ENCODE measurements around the gene CCDC179. TPM values are rescaled to one million over a fixed set of nuclear protein-coding genes. Genes with fewer than 3 reads are reported as not detected.

Gene CCDC179
- total and polyA plus RNA-seq, 2 donors from 2014 or later: not detected

DNA sequence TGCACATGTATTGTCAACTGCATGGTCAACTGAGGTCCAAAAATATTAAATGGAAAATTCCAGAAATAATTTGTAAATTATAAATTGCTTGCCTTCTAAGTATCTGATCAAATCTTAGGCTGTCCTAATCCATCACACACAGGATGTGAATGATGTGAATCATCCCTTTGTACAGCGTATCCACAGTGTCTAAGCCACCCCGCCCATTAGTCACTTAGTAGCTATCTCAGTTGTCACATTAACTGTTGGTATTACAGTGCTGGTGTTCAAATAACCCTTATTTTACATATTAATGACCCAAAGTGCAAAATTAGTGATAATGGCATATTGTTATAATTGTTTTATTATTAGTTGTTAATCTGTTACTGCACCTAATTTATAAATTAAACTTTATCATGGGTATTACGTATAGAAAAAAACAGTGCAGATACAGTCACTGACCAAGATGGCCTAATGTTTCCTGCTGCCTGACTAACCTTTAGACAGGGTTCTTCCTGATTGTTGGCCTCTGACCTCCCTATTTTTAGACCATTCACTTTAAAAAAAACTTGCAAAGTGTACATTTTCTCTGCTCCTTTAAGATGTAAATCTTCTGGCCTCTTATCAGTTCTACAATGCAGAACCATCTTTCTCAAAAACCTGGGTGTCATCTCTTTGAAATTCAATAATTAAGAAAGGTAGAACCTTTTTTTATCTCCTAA, 27.8 kb downstream of the CCDC179 start:
- Histone ChIP-seq H3K27me3 (ENCODE audit: control insufficient read depth, insufficient read depth, low read length) (no peaks in the 10 kb centered on the region), H3K9ac (ENCODE audit: low read length in 3 of 3) (no peak overlapping the region), H3K4me1 (ENCODE audit: control insufficient read depth in 2 of 3, insufficient read depth in 2 of 3, low read depth in 1 of 3, low read length in 3 of 3) (peaks cover 0 to 6% (median 5%) of the 10 kb centered on the region in 3 donors), H3K4me3 (ENCODE audit: low read length in 3 of 3) (no peak overlapping the region), H3K9me3 (ENCODE audit: control insufficient read depth in 2 of 3, insufficient read depth in 1 of 3, low read length in 3 of 3) (no peaks in the 10 kb centered on the region), H3K27ac (ENCODE audit: low read depth in 2 of 2, low read length in 2 of 2) (no peak overlapping the region), H3K36me3 (ENCODE audit: control insufficient read depth in 2 of 3, insufficient read depth in 3 of 3, low read length in 3 of 3) (no peaks in the 10 kb centered on the region)
- intact Hi-C loops (cut with DNase I): no loop called here
- no peak for FAIRE-seq
- no peak for DNase-seq
- TF ChIP-seq CTCF (IDR thresholded peaks at IDR 0.05; ENCODE audit: borderline replicate concordance, extremely low read depth, insufficient read depth): no peak

DNA sequence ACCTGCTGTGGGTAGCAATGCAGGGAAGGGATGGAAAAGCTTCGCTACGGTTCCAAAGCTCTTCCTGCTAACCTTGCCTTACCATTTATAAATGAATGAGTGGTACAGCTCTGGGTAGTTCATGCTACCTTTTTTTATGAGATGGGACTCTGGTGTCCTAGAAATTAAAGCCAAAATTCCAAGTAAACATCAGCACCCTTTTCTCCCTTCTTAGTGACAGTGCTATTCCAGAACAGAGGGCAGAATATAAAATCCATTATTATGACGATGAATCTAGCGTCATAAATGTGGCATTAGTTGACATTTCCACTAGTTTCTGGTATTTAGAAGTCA, 30.2 kb downstream of the CCDC179 start:
- Histone ChIP-seq H3K9ac (ENCODE audit: low read length in 3 of 3) (no peak overlapping the region), H3K4me3 (ENCODE audit: low read length in 3 of 3) (peak overlapping the region; percentile 48 to 72 (median 57)), H3K27me3 (ENCODE audit: control insufficient read depth, insufficient read depth, low read length) (no peaks in the 10 kb centered on the region), H3K36me3 (ENCODE audit: control insufficient read depth in 2 of 3, insufficient read depth in 3 of 3, low read length in 3 of 3) (peaks cover 0 to 3% (median 2%) of the 10 kb centered on the region in 3 donors), H3K27ac (ENCODE audit: low read depth in 2 of 2, low read length in 2 of 2) (peak overlapping the region in 1 of 2 donors; percentile 32), H3K9me3 (ENCODE audit: control insufficient read depth in 2 of 3, insufficient read depth in 1 of 3, low read length in 3 of 3) (no peaks in the 10 kb centered on the region), H3K4me1 (ENCODE audit: control insufficient read depth in 2 of 3, insufficient read depth in 2 of 3, low read depth in 1 of 3, low read length in 3 of 3) (peaks cover 0 to 6% (median 5%) of the 10 kb centered on the region in 3 donors)
- FAIRE-seq: no peak
- intact Hi-C loops (cut with DNase I): no loop called here
- no peak for TF ChIP-seq CTCF (IDR thresholded peaks at IDR 0.05; ENCODE audit: borderline replicate concordance, extremely low read depth, insufficient read depth)
- no peak for DNase-seq

DNA sequence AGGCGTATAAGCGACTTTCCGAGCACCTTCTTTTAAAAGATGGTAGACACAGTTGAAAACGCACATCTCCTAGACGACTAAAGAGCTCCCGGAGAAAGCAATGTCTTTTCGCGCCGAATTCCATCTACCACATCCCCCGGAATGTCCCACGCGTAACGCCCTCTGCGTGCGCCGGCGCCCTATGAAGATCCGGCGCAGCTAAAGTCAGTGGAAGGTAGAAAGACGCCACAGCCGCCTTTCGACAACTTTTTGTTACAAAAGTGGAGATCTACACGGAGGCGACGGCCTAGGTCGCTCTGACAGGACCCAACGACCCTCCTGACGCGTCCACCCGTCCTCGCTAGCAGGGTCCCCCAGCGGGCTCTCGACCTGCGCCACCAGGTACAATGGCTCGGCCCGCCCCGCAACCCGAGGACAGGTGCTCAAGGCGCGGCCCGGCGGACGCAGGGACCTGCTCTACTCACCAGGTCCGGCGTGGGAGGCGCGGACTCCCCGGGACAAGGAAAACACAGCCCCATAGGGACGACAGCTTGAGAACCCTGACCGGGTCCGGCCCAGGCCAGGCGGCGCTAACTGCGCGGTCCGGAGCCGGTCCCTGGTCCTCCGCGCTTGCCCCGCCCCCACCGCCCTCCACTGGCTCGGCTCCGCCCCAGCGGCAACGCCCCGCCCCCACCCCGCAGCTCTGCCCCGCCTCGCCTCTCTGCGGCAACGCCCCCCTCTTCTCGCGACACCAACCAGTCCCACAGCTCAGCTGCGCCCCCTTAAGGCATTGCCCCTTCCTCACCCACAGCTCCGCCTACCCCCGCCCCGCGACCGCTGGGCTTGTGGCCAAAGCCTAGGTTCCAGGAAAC, 30.8 kb downstream of the CCDC179 start, which contains the start of gene SVIP:
TSS of gene SVIP (minus strand) at position 571 of the 851 bp plus-strand sequence. CDS start at position 518, 53 bp downstream.
- no peaks in the 10 kb centered on the region for H3K27me3 ChIP-seq (ENCODE audit: control insufficient read depth, insufficient read depth, low read length)
- intact Hi-C loops (cut with DNase I): no loop called here
- peak within 1 kb of the TSS; percentile 62 to 85 for H3K27ac ChIP-seq (ENCODE audit: low read depth in 2 of 2, low read length in 2 of 2)
- peak within 1 kb of the TSS; percentile 69 to 87 (median 77) for H3K4me3 ChIP-seq (ENCODE audit: low read length in 3 of 3)
- peaks cover 0 to 6% (median 5%) of the 10 kb centered on the region in 3 donors for H3K4me1 ChIP-seq (ENCODE audit: control insufficient read depth in 2 of 3, insufficient read depth in 2 of 3, low read depth in 1 of 3, low read length in 3 of 3)
- no peaks in the 10 kb centered on the region for H3K9me3 ChIP-seq (ENCODE audit: control insufficient read depth in 2 of 3, insufficient read depth in 1 of 3, low read length in 3 of 3)
- H3K9ac ChIP-seq (ENCODE audit: low read length in 3 of 3): peak within 1 kb of the TSS; percentile 44 to 72 (median 46)
- peak; percentile 69 for TF ChIP-seq CTCF (IDR thresholded peaks at IDR 0.05; ENCODE audit: borderline replicate concordance, extremely low read depth, insufficient read depth)
- H3K36me3 ChIP-seq (ENCODE audit: control insufficient read depth in 2 of 3, insufficient read depth in 3 of 3, low read length in 3 of 3): peaks cover 0 to 9% (median 6%) of the 10 kb centered on the region in 3 donors
- DNase-seq (peak; percentile 95 to 98 (median 96)), FAIRE-seq (no peak)
